Gastrocnemius medialis (tissue), 4 donors: Measurements from ENCODE around the gene NUBP1.
"Not testable (repeated sequence)": the region's sequence is repeated elsewhere in the genome, so short reads cannot be mapped to it uniquely, and the experiment has no call there.

Experiments
- POLR2A ChIP-seq, 2 donors: fragments of 450-650 bp; IDR thresholded peaks; one replicate each; pipeline ENCODE4 v1.6.1; 2017; ENCODE audit warnings: antibody characterized with exemption in 2 of 2, mild to moderate bottlenecking in 2 of 2, moderate library complexity in 2 of 2
- TF ChIP-seq, protein P1 (sequence below), 5 experiments: fragments of 450-650 bp in 3 of 5; fragments of 200-600 bp in 2 of 5; sonication (generic) in 2 of 5; IDR thresholded peaks in 4 of 5; conservative IDR thresholded peaks in 1 of 5; 1 replicate in 4 of 5; 2 replicates in 1 of 5; pipeline ENCODE4 v1.5.1; 2016 to 2019; ENCODE audit warnings: antibody characterized with exemption in 5 of 5, mild to moderate bottlenecking in 3 of 5, moderate library complexity in 3 of 5

DNA sequence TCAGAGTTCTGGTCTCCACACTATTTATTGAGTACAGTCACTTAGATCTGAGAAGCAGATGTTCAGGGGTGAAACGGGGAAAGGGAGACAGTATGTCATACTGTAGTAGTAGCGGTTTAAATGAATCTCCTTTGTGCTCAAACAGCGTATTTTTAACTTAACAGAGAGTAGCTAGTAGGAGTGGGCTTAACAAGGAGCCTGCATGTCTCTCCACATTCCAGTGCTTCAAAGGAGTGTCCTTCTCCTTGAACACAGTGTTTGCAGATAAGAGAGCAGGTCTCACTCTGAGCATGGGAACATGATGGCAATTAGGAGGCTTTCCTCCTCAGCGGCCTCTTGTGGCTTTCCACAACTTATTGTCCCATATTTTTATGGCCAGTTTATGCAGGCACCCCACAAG is 45.0 kb downstream of the NUBP1 start:
- TF ChIP-seq, protein P1, sequence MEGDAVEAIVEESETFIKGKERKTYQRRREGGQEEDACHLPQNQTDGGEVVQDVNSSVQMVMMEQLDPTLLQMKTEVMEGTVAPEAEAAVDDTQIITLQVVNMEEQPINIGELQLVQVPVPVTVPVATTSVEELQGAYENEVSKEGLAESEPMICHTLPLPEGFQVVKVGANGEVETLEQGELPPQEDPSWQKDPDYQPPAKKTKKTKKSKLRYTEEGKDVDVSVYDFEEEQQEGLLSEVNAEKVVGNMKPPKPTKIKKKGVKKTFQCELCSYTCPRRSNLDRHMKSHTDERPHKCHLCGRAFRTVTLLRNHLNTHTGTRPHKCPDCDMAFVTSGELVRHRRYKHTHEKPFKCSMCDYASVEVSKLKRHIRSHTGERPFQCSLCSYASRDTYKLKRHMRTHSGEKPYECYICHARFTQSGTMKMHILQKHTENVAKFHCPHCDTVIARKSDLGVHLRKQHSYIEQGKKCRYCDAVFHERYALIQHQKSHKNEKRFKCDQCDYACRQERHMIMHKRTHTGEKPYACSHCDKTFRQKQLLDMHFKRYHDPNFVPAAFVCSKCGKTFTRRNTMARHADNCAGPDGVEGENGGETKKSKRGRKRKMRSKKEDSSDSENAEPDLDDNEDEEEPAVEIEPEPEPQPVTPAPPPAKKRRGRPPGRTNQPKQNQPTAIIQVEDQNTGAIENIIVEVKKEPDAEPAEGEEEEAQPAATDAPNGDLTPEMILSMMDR (IDR thresholded peaks at IDR 0.05 in 4 of 5, conservative IDR thresholded peaks at IDR 0.05 in 1 of 5): not testable (repeated sequence)
- not testable (repeated sequence) for TF ChIP-seq POLR2A (IDR thresholded peaks at IDR 0.05)
